ENCODE results near the gene NME9.

NME9 gene

GRCh38 chr3:138347960-138348753, 18.5 kb upstream of the NME9 start, which contains the start of gene MRAS (continued):
- TF ChIP-seq, protein P1, sequence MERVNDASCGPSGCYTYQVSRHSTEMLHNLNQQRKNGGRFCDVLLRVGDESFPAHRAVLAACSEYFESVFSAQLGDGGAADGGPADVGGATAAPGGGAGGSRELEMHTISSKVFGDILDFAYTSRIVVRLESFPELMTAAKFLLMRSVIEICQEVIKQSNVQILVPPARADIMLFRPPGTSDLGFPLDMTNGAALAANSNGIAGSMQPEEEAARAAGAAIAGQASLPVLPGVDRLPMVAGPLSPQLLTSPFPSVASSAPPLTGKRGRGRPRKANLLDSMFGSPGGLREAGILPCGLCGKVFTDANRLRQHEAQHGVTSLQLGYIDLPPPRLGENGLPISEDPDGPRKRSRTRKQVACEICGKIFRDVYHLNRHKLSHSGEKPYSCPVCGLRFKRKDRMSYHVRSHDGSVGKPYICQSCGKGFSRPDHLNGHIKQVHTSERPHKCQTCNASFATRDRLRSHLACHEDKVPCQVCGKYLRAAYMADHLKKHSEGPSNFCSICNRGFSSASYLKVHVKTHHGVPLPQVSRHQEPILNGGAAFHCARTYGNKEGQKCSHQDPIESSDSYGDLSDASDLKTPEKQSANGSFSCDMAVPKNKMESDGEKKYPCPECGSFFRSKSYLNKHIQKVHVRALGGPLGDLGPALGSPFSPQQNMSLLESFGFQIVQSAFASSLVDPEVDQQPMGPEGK (tag by site-specific recombination; IDR thresholded peaks at IDR 0.05), result no peak
- TF ChIP-seq ZNF596 (tag by site-specific recombination; IDR thresholded peaks at IDR 0.05) (no peak), PRDM10 (tag by site-specific recombination; IDR thresholded peaks at IDR 0.05) (peak; percentile 73), GLIS2 (tag by site-specific recombination; IDR thresholded peaks at IDR 0.05) (no peak), ZNF2 (tag by site-specific recombination; IDR thresholded peaks at IDR 0.05) (no peak), ZNF777 (tag by site-specific recombination; IDR thresholded peaks at IDR 0.05; ENCODE audit: borderline replicate concordance) (no peak), ZBTB48 (tag by site-specific recombination; IDR thresholded peaks at IDR 0.05) (peak; percentile 40; the same call in 1 of the 2 replicates), SP7 (tag by site-specific recombination; IDR thresholded peaks at IDR 0.05) (no peak), GLIS1 (tag by site-specific recombination; IDR thresholded peaks at IDR 0.05) (no peak), ZNF366 (tag by site-specific recombination; conservative IDR thresholded peaks at IDR 0.05) (no peak), ZNF692 (tag by site-specific recombination; IDR thresholded peaks at IDR 0.05) (peak; percentile 48), ZEB2 (tag by site-specific recombination; IDR thresholded peaks at IDR 0.05) (no peak), HIC1 (tag by site-specific recombination; IDR thresholded peaks at IDR 0.05) (no peak), ZFP41 (tag by site-specific recombination; IDR thresholded peaks at IDR 0.05; ENCODE audit: borderline replicate concordance) (no peak), MZF1 (tag by site-specific recombination; IDR thresholded peaks at IDR 0.05; ENCODE audit: borderline replicate concordance) (no peak)
- TF ChIP-seq, protein P2, sequence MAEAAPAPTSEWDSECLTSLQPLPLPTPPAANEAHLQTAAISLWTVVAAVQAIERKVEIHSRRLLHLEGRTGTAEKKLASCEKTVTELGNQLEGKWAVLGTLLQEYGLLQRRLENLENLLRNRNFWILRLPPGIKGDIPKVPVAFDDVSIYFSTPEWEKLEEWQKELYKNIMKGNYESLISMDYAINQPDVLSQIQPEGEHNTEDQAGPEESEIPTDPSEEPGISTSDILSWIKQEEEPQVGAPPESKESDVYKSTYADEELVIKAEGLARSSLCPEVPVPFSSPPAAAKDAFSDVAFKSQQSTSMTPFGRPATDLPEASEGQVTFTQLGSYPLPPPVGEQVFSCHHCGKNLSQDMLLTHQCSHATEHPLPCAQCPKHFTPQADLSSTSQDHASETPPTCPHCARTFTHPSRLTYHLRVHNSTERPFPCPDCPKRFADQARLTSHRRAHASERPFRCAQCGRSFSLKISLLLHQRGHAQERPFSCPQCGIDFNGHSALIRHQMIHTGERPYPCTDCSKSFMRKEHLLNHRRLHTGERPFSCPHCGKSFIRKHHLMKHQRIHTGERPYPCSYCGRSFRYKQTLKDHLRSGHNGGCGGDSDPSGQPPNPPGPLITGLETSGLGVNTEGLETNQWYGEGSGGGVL (tag by site-specific recombination; IDR thresholded peaks at IDR 0.05), result no peak
- TF ChIP-seq, protein P3, sequence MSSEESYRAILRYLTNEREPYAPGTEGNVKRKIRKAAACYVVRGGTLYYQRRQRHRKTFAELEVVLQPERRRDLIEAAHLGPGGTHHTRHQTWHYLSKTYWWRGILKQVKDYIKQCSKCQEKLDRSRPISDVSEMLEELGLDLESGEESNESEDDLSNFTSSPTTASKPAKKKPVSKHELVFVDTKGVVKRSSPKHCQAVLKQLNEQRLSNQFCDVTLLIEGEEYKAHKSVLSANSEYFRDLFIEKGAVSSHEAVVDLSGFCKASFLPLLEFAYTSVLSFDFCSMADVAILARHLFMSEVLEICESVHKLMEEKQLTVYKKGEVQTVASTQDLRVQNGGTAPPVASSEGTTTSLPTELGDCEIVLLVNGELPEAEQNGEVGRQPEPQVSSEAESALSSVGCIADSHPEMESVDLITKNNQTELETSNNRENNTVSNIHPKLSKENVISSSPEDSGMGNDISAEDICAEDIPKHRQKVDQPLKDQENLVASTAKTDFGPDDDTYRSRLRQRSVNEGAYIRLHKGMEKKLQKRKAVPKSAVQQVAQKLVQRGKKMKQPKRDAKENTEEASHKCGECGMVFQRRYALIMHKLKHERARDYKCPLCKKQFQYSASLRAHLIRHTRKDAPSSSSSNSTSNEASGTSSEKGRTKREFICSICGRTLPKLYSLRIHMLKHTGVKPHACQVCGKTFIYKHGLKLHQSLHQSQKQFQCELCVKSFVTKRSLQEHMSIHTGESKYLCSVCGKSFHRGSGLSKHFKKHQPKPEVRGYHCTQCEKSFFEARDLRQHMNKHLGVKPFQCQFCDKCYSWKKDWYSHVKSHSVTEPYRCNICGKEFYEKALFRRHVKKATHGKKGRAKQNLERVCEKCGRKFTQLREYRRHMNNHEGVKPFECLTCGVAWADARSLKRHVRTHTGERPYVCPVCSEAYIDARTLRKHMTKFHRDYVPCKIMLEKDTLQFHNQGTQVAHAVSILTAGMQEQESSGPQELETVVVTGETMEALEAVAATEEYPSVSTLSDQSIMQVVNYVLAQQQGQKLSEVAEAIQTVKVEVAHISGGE (tag by site-specific recombination; conservative IDR thresholded peaks at IDR 0.05; ENCODE audit: low read depth), result peak; percentile 86
- TF ChIP-seq, protein P4, sequence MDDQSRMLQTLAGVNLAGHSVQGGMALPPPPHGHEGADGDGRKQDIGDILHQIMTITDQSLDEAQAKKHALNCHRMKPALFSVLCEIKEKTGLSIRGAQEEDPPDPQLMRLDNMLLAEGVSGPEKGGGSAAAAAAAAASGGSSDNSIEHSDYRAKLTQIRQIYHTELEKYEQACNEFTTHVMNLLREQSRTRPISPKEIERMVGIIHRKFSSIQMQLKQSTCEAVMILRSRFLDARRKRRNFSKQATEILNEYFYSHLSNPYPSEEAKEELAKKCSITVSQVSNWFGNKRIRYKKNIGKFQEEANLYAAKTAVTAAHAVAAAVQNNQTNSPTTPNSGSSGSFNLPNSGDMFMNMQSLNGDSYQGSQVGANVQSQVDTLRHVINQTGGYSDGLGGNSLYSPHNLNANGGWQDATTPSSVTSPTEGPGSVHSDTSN (CRISPR knock-in tag; IDR thresholded peaks at IDR 0.05), result no peak
